Mucosa of gallbladder (tissue), 1 donor: ENCODE data around the gene JMJD7. TPM values are rescaled to one million over a fixed set of nuclear protein-coding genes. Genes with fewer than 3 reads are reported as not detected.
"Not testable (repeated sequence)": the region's sequence is repeated elsewhere in the genome, so short reads cannot be mapped to it uniquely, and the experiment has no call there.

Source experiments
- DNase-seq: peaks from one replicate; pipeline ENCODE4 v3.0.0-alpha.2; 2020; ENCODE audit warnings: low spot score
- total RNA-seq: library from RNA; stranded (reverse); gene quantifications from one replicate; pipeline ENCODE4 v1.2.1, GENCODE V29; 2021
- donor health status: DM: no; HTN: no; CAD: no.

JMJD7 gene
- total RNA-seq, 1 donor from 2014 or later, result 21.0 TPM

GRCh38 chr15:41821831-41822230 lies 6.1 kb upstream of the JMJD7 start:
- no peak for DNase-seq

- no peak for DNase-seq
These were observed 5.4 kb upstream of the JMJD7 start for GRCh38 chr15:41822471-41822870.

- DNase-seq, result no peak
These were observed 4.9 kb upstream of the JMJD7 start for GRCh38 chr15:41822957-41823356.

GRCh38 chr15:41823502-41823901 lies 4.4 kb upstream of the JMJD7 start:
- DNase-seq, result no peak

GRCh38 chr15:41824062-41824745 lies 3.7 kb upstream of the JMJD7 start:
- no peak for DNase-seq

GRCh38 chr15:41825145-41825544 lies 2.7 kb upstream of the JMJD7 start:
- DNase-seq, result no peak

- no peak for DNase-seq
These were observed 2.0 kb upstream of the JMJD7 start for GRCh38 chr15:41825572-41826535.

- DNase-seq, result no peak
These were observed 507 bp upstream of the JMJD7 start for GRCh38 chr15:41827290-41827879.

- no peak for DNase-seq
These were observed 882 bp downstream of the JMJD7 start for GRCh38 chr15:41828807-41829141.

- no peak for DNase-seq
These were observed 2.2 kb downstream of the JMJD7 start for GRCh38 chr15:41829959-41830646.

- DNase-seq, result not testable (repeated sequence)
These were observed 3.4 kb downstream of the JMJD7 start for GRCh38 chr15:41831291-41831690.

GRCh38 chr15:41832208-41832607 lies 4.3 kb downstream of the JMJD7 start:
- DNase-seq, result no peak

GRCh38 chr15:41832875-41833274 lies 5.0 kb downstream of the JMJD7 start:
- peak; percentile 24 for DNase-seq

- DNase-seq, result no peak
These were observed 6.2 kb downstream of the JMJD7 start for GRCh38 chr15:41834096-41834495.

- DNase-seq, result no peak
These were observed 8.2 kb downstream of the JMJD7 start for GRCh38 chr15:41836073-41836472.

GRCh38 chr15:41836713-41837454 lies 9.0 kb downstream of the JMJD7 start:
- DNase-seq, result no peak

GRCh38 chr15:41838400-41838897 lies 10.6 kb downstream of the JMJD7 start, which contains the start of gene PLA2G4B:
Gene PLA2G4B (plus strand): TSS chr15:41838847. CDS start chr15:41838914, 67 bp downstream.
- peak; percentile 85 for DNase-seq

GRCh38 chr15:41839781-41840491 lies 12.0 kb downstream of the JMJD7 start:
- DNase-seq, result no peak

- no peak for DNase-seq
These were observed 12.8 kb downstream of the JMJD7 start for GRCh38 chr15:41840673-41841072.

GRCh38 chr15:41841131-41841530 lies 13.2 kb downstream of the JMJD7 start:
- no peak for DNase-seq
